ENCODE measurements around the gene PAFAH1B2.

PAFAH1B2 gene

GRCh38 chr11:117193130-117194020 lies 49.3 kb downstream of the PAFAH1B2 start:
- H3K4me1 ChIP-seq (ENCODE audit: control insufficient read depth in 5 of 5, insufficient read depth in 5 of 5, low read length in 5 of 5), result peaks cover 0 to 47% (median 27%) of the 10 kb centered on the region in 5 donors
- peaks cover 0 to 81% (median 72%) of the 10 kb centered on the region in 5 donors for H3K36me3 ChIP-seq (ENCODE audit: control insufficient read depth in 5 of 5, insufficient read depth in 5 of 5, low read length in 5 of 5)

GRCh38 chr11:117194267-117194666 lies 50.2 kb downstream of the PAFAH1B2 start:
- Histone ChIP-seq H3K4me3 (ENCODE audit: low read depth in 1 of 5, low read length in 5 of 5) (no peak overlapping the region), H3K4me1 (ENCODE audit: control insufficient read depth in 5 of 5, insufficient read depth in 5 of 5, low read length in 5 of 5) (peaks cover 0 to 48% (median 35%) of the 10 kb centered on the region in 5 donors), H3K27ac (ENCODE audit: low read depth, low read length) (no peak overlapping the region), H3K9ac (ENCODE audit: low read length in 5 of 5) (no peak overlapping the region), H3K27me3 (ENCODE audit: control insufficient read depth in 5 of 5, insufficient read depth in 4 of 5, low read length in 5 of 5) (no peaks in the 10 kb centered on the region), H3K9me3 (ENCODE audit: control insufficient read depth in 5 of 5, low read length in 5 of 5) (no peaks in the 10 kb centered on the region), H3K36me3 (ENCODE audit: control insufficient read depth in 5 of 5, insufficient read depth in 5 of 5, low read length in 5 of 5) (peaks cover 0 to 72% (median 63%) of the 10 kb centered on the region in 5 donors)

More at GRCh38 chr11:117193130-117194020, 49.3 kb downstream of the PAFAH1B2 start:
- H3K9ac ChIP-seq (ENCODE audit: low read length in 5 of 5), result no peak overlapping the region
- no peaks in the 10 kb centered on the region for H3K27me3 ChIP-seq (ENCODE audit: control insufficient read depth in 5 of 5, insufficient read depth in 4 of 5, low read length in 5 of 5)
- no peak overlapping the region for H3K4me3 ChIP-seq (ENCODE audit: low read depth in 1 of 5, low read length in 5 of 5)
- no peaks in the 10 kb centered on the region for H3K9me3 ChIP-seq (ENCODE audit: control insufficient read depth in 5 of 5, low read length in 5 of 5)
- H3K27ac ChIP-seq (ENCODE audit: low read depth, low read length), result no peak overlapping the region

- Histone ChIP-seq H3K9ac (ENCODE audit: low read length in 5 of 5) (no peak overlapping the region), H3K4me3 (ENCODE audit: low read depth in 1 of 5, low read length in 5 of 5) (no peak overlapping the region), H3K27ac (ENCODE audit: low read depth, low read length) (no peak overlapping the region), H3K9me3 (ENCODE audit: control insufficient read depth in 5 of 5, low read length in 5 of 5) (no peaks in the 10 kb centered on the region), H3K27me3 (ENCODE audit: control insufficient read depth in 5 of 5, insufficient read depth in 4 of 5, low read length in 5 of 5) (no peaks in the 10 kb centered on the region), H3K36me3 (ENCODE audit: control insufficient read depth in 5 of 5, insufficient read depth in 5 of 5, low read length in 5 of 5) (peaks cover 0 to 62% (median 53%) of the 10 kb centered on the region in 5 donors), H3K4me1 (ENCODE audit: control insufficient read depth in 5 of 5, insufficient read depth in 5 of 5, low read length in 5 of 5) (peaks cover 0 to 51% (median 42%) of the 10 kb centered on the region in 5 donors)
Observed at GRCh38 chr11:117195258-117195657, 51.2 kb downstream of the PAFAH1B2 start.

GRCh38 chr11:117195761-117196160 lies 51.7 kb downstream of the PAFAH1B2 start:
- Histone ChIP-seq H3K27me3 (ENCODE audit: control insufficient read depth in 5 of 5, insufficient read depth in 4 of 5, low read length in 5 of 5) (no peaks in the 10 kb centered on the region), H3K36me3 (ENCODE audit: control insufficient read depth in 5 of 5, insufficient read depth in 5 of 5, low read length in 5 of 5) (peaks cover 0 to 57% (median 48%) of the 10 kb centered on the region in 5 donors), H3K4me1 (ENCODE audit: control insufficient read depth in 5 of 5, insufficient read depth in 5 of 5, low read length in 5 of 5) (peaks cover 0 to 53% (median 48%) of the 10 kb centered on the region in 5 donors), H3K9ac (ENCODE audit: low read length in 5 of 5) (no peak overlapping the region), H3K9me3 (ENCODE audit: control insufficient read depth in 5 of 5, low read length in 5 of 5) (no peaks in the 10 kb centered on the region), H3K27ac (ENCODE audit: low read depth, low read length) (no peak overlapping the region), H3K4me3 (ENCODE audit: low read depth in 1 of 5, low read length in 5 of 5) (no peak overlapping the region)

- Histone ChIP-seq H3K9ac (ENCODE audit: low read length in 5 of 5) (no peak overlapping the region), H3K9me3 (ENCODE audit: control insufficient read depth in 5 of 5, low read length in 5 of 5) (no peaks in the 10 kb centered on the region), H3K4me3 (ENCODE audit: low read depth in 1 of 5, low read length in 5 of 5) (no peak overlapping the region), H3K36me3 (ENCODE audit: control insufficient read depth in 5 of 5, insufficient read depth in 5 of 5, low read length in 5 of 5) (peaks cover 0 to 48% (median 40%) of the 10 kb centered on the region in 5 donors), H3K27ac (ENCODE audit: low read depth, low read length) (no peak overlapping the region), H3K27me3 (ENCODE audit: control insufficient read depth in 5 of 5, insufficient read depth in 4 of 5, low read length in 5 of 5) (no peaks in the 10 kb centered on the region), H3K4me1 (ENCODE audit: control insufficient read depth in 5 of 5, insufficient read depth in 5 of 5, low read length in 5 of 5) (peaks cover 2 to 65% (median 60%) of the 10 kb centered on the region in 5 donors)
Observed at GRCh38 chr11:117197006-117197405, 52.9 kb downstream of the PAFAH1B2 start.

GRCh38 chr11:117197516-117198456 lies 53.7 kb downstream of the PAFAH1B2 start:
- H3K4me1 ChIP-seq (ENCODE audit: control insufficient read depth in 5 of 5, insufficient read depth in 5 of 5, low read length in 5 of 5), result peaks cover 4 to 73% (median 68%) of the 10 kb centered on the region in 5 donors
- H3K4me3 ChIP-seq (ENCODE audit: low read depth in 1 of 5, low read length in 5 of 5), result no peak overlapping the region
- no peaks in the 10 kb centered on the region for H3K9me3 ChIP-seq (ENCODE audit: control insufficient read depth in 5 of 5, low read length in 5 of 5)
- peak overlapping the region; percentile 75 for H3K27ac ChIP-seq (ENCODE audit: low read depth, low read length)
- peak overlapping the region in 2 of 5 donors; percentile 1 to 67 for H3K9ac ChIP-seq (ENCODE audit: low read length in 5 of 5)
- H3K27me3 ChIP-seq (ENCODE audit: control insufficient read depth in 5 of 5, insufficient read depth in 4 of 5, low read length in 5 of 5), result no peaks in the 10 kb centered on the region
- peaks cover 0 to 43% (median 32%) of the 10 kb centered on the region in 5 donors for H3K36me3 ChIP-seq (ENCODE audit: control insufficient read depth in 5 of 5, insufficient read depth in 5 of 5, low read length in 5 of 5)

- peak overlapping the region in 3 of 5 donors; percentile 19 to 67 (median 61) for H3K9ac ChIP-seq (ENCODE audit: low read length in 5 of 5)
- no peaks in the 10 kb centered on the region for H3K27me3 ChIP-seq (ENCODE audit: control insufficient read depth in 5 of 5, insufficient read depth in 4 of 5, low read length in 5 of 5)
- H3K4me1 ChIP-seq (ENCODE audit: control insufficient read depth in 5 of 5, insufficient read depth in 5 of 5, low read length in 5 of 5), result peaks cover 6 to 78% (median 73%) of the 10 kb centered on the region in 5 donors
- H3K36me3 ChIP-seq (ENCODE audit: control insufficient read depth in 5 of 5, insufficient read depth in 5 of 5, low read length in 5 of 5), result peaks cover 0 to 43% (median 32%) of the 10 kb centered on the region in 5 donors
- no peaks in the 10 kb centered on the region for H3K9me3 ChIP-seq (ENCODE audit: control insufficient read depth in 5 of 5, low read length in 5 of 5)
- peak overlapping the region in 4 of 5 donors; percentile 19 to 71 (median 66) for H3K4me3 ChIP-seq (ENCODE audit: low read depth in 1 of 5, low read length in 5 of 5)
- H3K27ac ChIP-seq (ENCODE audit: low read depth, low read length), result peak overlapping the region; percentile 75
Observed at GRCh38 chr11:117198613-117199012, 54.5 kb downstream of the PAFAH1B2 start.

- H3K27ac ChIP-seq (ENCODE audit: low read depth, low read length), result peak within 1 kb of the TSS; percentile 79
- peaks cover 6 to 78% (median 73%) of the 10 kb centered on the region in 5 donors for H3K4me1 ChIP-seq (ENCODE audit: control insufficient read depth in 5 of 5, insufficient read depth in 5 of 5, low read length in 5 of 5)
- no peaks in the 10 kb centered on the region for H3K27me3 ChIP-seq (ENCODE audit: control insufficient read depth in 5 of 5, insufficient read depth in 4 of 5, low read length in 5 of 5)
- peaks cover 0 to 43% (median 33%) of the 10 kb centered on the region in 5 donors for H3K36me3 ChIP-seq (ENCODE audit: control insufficient read depth in 5 of 5, insufficient read depth in 5 of 5, low read length in 5 of 5)
- peak within 1 kb of the TSS; percentile 19 to 67 (median 59) for H3K9ac ChIP-seq (ENCODE audit: low read length in 5 of 5)
- no peaks in the 10 kb centered on the region for H3K9me3 ChIP-seq (ENCODE audit: control insufficient read depth in 5 of 5, low read length in 5 of 5)
- peak within 1 kb of the TSS; percentile 63 to 71 (median 67) for H3K4me3 ChIP-seq (ENCODE audit: low read depth in 1 of 5, low read length in 5 of 5)
Observed at GRCh38 chr11:117199053-117199915, 55.2 kb downstream of the PAFAH1B2 start, which contains the start of gene TAGLN. Gene TAGLN (plus strand): TSS chr11:117199370. CDS start chr11:117203014, 3,644 bp downstream.

All from subcutaneous abdominal adipose tissue (tissue), 5 donors.